Subcutaneous abdominal adipose tissue (tissue), 5 donors: ENCODE results near the gene PARD3.

Source experiments
- H3K27ac ChIP-seq: one replicate; pipeline ENCODE4 v1.7.0; 2013; ENCODE audit warnings: low read depth, mild to moderate bottlenecking, inconsistent platforms, low read length, moderate library complexity
- H3K27me3 ChIP-seq, 5 donors: one replicate each; pipeline ENCODE4 v1.7.0; 2013; ENCODE audit warnings: low read length in 5 of 5, inconsistent platforms in 1 of 5; ENCODE audit not compliant: control insufficient read depth in 5 of 5, insufficient read depth in 4 of 5
- H3K36me3 ChIP-seq, 5 donors: one replicate each; pipeline ENCODE4 v1.7.0; 2013; ENCODE audit warnings: low read length in 5 of 5; ENCODE audit not compliant: control insufficient read depth in 5 of 5, insufficient read depth in 5 of 5
- H3K4me1 ChIP-seq, 5 donors: one replicate each; pipeline ENCODE4 v1.7.0; 2013; ENCODE audit warnings: low read length in 5 of 5, mild to moderate bottlenecking in 3 of 5, moderate library complexity in 1 of 5; ENCODE audit not compliant: control insufficient read depth in 5 of 5, insufficient read depth in 5 of 5
- H3K4me3 ChIP-seq, 5 donors: one replicate each; pipeline ENCODE4 v1.7.0; 2013; ENCODE audit warnings: low read length in 5 of 5, low read depth in 1 of 5
- H3K9ac ChIP-seq, 5 donors: one replicate each; pipeline ENCODE4 v1.7.0; 2013; ENCODE audit warnings: low read length in 5 of 5, mild to moderate bottlenecking in 4 of 5, moderate library complexity in 3 of 5
- H3K9me3 ChIP-seq, 5 donors: one replicate each; pipeline ENCODE4 v1.7.0; 2013; ENCODE audit warnings: low read length in 5 of 5; ENCODE audit not compliant: control insufficient read depth in 5 of 5
- donor health status: healthy.
- donor health status: healthy.
- donor health status: healthy.
- donor health status: healthy.
- donor health status: healthy.

Gene PARD3

GRCh38 chr10:34341473-34341872, 473.6 kb downstream of the PARD3 start:
- H3K27me3 ChIP-seq, result no peaks in the 10 kb centered on the region
- no peak overlapping the region for H3K4me3 ChIP-seq
- no peaks in the 10 kb centered on the region for H3K9me3 ChIP-seq
- peaks cover 0 to 7% (median 0%) of the 10 kb centered on the region in 5 donors for H3K36me3 ChIP-seq
- no peak overlapping the region for H3K9ac ChIP-seq
- H3K27ac ChIP-seq, result no peak overlapping the region
- peaks cover 0 to 7% (median 0%) of the 10 kb centered on the region in 5 donors for H3K4me1 ChIP-seq

GRCh38 chr10:34340934-34341333, 474.2 kb downstream of the PARD3 start:
- H3K36me3 ChIP-seq, result peaks cover 0 to 12% (median 0%) of the 10 kb centered on the region in 5 donors
- no peak overlapping the region for H3K4me3 ChIP-seq
- no peaks in the 10 kb centered on the region for H3K9me3 ChIP-seq
- H3K27ac ChIP-seq, result no peak overlapping the region
- H3K27me3 ChIP-seq, result no peaks in the 10 kb centered on the region
- peaks cover 0 to 7% (median 0%) of the 10 kb centered on the region in 5 donors for H3K4me1 ChIP-seq
- no peak overlapping the region for H3K9ac ChIP-seq

GRCh38 chr10:34339816-34340553, 475.1 kb downstream of the PARD3 start:
- Histone ChIP-seq H3K27ac (no peak overlapping the region), H3K27me3 (no peaks in the 10 kb centered on the region), H3K4me1 (peaks cover 0 to 5% (median 0%) of the 10 kb centered on the region in 5 donors), H3K36me3 (peaks cover 0 to 18% (median 0%) of the 10 kb centered on the region in 5 donors), H3K9me3 (no peaks in the 10 kb centered on the region), H3K9ac (no peak overlapping the region), H3K4me3 (no peak overlapping the region)

GRCh38 chr10:34337917-34338316, 477.2 kb downstream of the PARD3 start:
- Histone ChIP-seq H3K27me3 (no peaks in the 10 kb centered on the region), H3K36me3 (peaks cover 0 to 18% (median 0%) of the 10 kb centered on the region in 5 donors), H3K9me3 (no peaks in the 10 kb centered on the region), H3K4me3 (no peak overlapping the region), H3K4me1 (peaks cover 0 to 5% (median 0%) of the 10 kb centered on the region in 5 donors), H3K27ac (no peak overlapping the region), H3K9ac (no peak overlapping the region)

GRCh38 chr10:34335960-34336690, 479.0 kb downstream of the PARD3 start:
- no peaks in the 10 kb centered on the region for H3K9me3 ChIP-seq
- peaks cover 0 to 5% (median 0%) of the 10 kb centered on the region in 5 donors for H3K4me1 ChIP-seq
- H3K36me3 ChIP-seq, result peaks cover 0 to 18% (median 0%) of the 10 kb centered on the region in 5 donors
- H3K9ac ChIP-seq, result no peak overlapping the region
- no peak overlapping the region for H3K4me3 ChIP-seq
- H3K27me3 ChIP-seq, result no peaks in the 10 kb centered on the region
- no peak overlapping the region for H3K27ac ChIP-seq

GRCh38 chr10:34334908-34335307, 480.2 kb downstream of the PARD3 start:
- H3K36me3 ChIP-seq, result peaks cover 0 to 15% (median 0%) of the 10 kb centered on the region in 5 donors
- no peak overlapping the region for H3K4me3 ChIP-seq
- H3K27ac ChIP-seq, result no peak overlapping the region
- H3K4me1 ChIP-seq, result no peaks in the 10 kb centered on the region
- H3K9me3 ChIP-seq, result no peaks in the 10 kb centered on the region
- no peak overlapping the region for H3K9ac ChIP-seq
- H3K27me3 ChIP-seq, result no peaks in the 10 kb centered on the region

GRCh38 chr10:34333513-34333912, 481.6 kb downstream of the PARD3 start:
- Histone ChIP-seq H3K9me3 (no peaks in the 10 kb centered on the region), H3K4me1 (no peaks in the 10 kb centered on the region), H3K27me3 (no peaks in the 10 kb centered on the region), H3K36me3 (peaks cover 0 to 15% (median 0%) of the 10 kb centered on the region in 5 donors), H3K4me3 (no peak overlapping the region), H3K9ac (no peak overlapping the region), H3K27ac (no peak overlapping the region)

- H3K9ac ChIP-seq, result no peak overlapping the region
These were observed 487.9 kb downstream of the PARD3 start for GRCh38 chr10:34327184-34327583.

GRCh38 chr10:34323192-34323591, 491.9 kb downstream of the PARD3 start:
- H3K27ac ChIP-seq, result no peak overlapping the region
- H3K4me1 ChIP-seq, result peaks cover 0 to 10% (median 0%) of the 10 kb centered on the region in 5 donors
- H3K9ac ChIP-seq, result no peak overlapping the region
- no peaks in the 10 kb centered on the region for H3K27me3 ChIP-seq
- H3K36me3 ChIP-seq, result peaks cover 0 to 3% (median 0%) of the 10 kb centered on the region in 5 donors
- no peaks in the 10 kb centered on the region for H3K9me3 ChIP-seq
- H3K4me3 ChIP-seq, result no peak overlapping the region

More at GRCh38 chr10:34327184-34327583, 487.9 kb downstream of the PARD3 start:
- H3K27me3 ChIP-seq, result no peaks in the 10 kb centered on the region
- peaks cover 0 to 5% (median 0%) of the 10 kb centered on the region in 5 donors for H3K36me3 ChIP-seq
- no peaks in the 10 kb centered on the region for H3K9me3 ChIP-seq
- H3K27ac ChIP-seq, result no peak overlapping the region
- H3K4me3 ChIP-seq, result no peak overlapping the region
- peaks cover 0 to 10% (median 0%) of the 10 kb centered on the region in 5 donors for H3K4me1 ChIP-seq

- Histone ChIP-seq H3K27me3 (no peaks in the 10 kb centered on the region), H3K4me3 (no peak overlapping the region), H3K27ac (no peak overlapping the region), H3K9me3 (no peaks in the 10 kb centered on the region), H3K36me3 (peaks cover 0 to 6% (median 0%) of the 10 kb centered on the region in 5 donors), H3K4me1 (peaks cover 0 to 10% (median 0%) of the 10 kb centered on the region in 5 donors), H3K9ac (no peak overlapping the region)
These were observed 494.8 kb downstream of the PARD3 start for GRCh38 chr10:34320265-34320664.
